H1 (cell line): ENCODE data around the gene ZFP91. TPM values are rescaled to one million over a fixed set of nuclear protein-coding genes. Genes with fewer than 3 reads are reported as not detected.

Experiments used
- CTCF ChIA-PET: fragments of 300-600 bp; sonication (Branson Sonifier 250); formaldehyde crosslinking; loops from one replicate; lab custom pipeline; 2021; ENCODE audit not compliant: partially characterized antibody; lab: Charles Lee
- POLR2A ChIA-PET: fragments of 300-600 bp; sonication (Branson Sonifier 250); formaldehyde crosslinking; loops from one replicate; lab custom pipeline; 2021; ENCODE audit warnings: inconsistent platforms; ENCODE audit not compliant: partially characterized antibody; lab: Charles Lee
- DNase-seq, 2 experiments: peaks; one replicate each; pipeline versions ENCODE4 v3.0.0 to v3.0.0-alpha.2; 2010 to 2022; ENCODE audit warnings: low spot score in 2 of 2, low read depth in 1 of 2, mixed read lengths in 1 of 2
- FAIRE-seq: peaks from 2 replicates; lab custom pipeline; 2011; peaks lifted over from hg19 to GRCh38; lab: Jason Lieb, UNC
- H2AFZ ChIP-seq: 2 replicates; pipeline ENCODE4 v1.8.1; 2012; ENCODE audit warnings: low read length, inconsistent platforms
- H2AK5ac ChIP-seq: 2 replicates; pipeline ENCODE4 v1.6.1; 2013; ENCODE audit warnings: low read depth, low read length
- H2BK120ac ChIP-seq: replicated peaks from 2 replicates; pipeline ENCODE3; 2013; ENCODE audit warnings: low read depth, low read length, inconsistent platforms
- H2BK12ac ChIP-seq: 2 replicates; pipeline ENCODE4 v1.6.1; 2013; ENCODE audit warnings: low read depth, low read length
- H2BK15ac ChIP-seq: 2 replicates; pipeline ENCODE4 v1.6.1; 2013; ENCODE audit warnings: low read length
- H2BK20ac ChIP-seq: 2 replicates; pipeline ENCODE4 v1.6.1; 2013; ENCODE audit warnings: low read length
- H2BK5ac ChIP-seq: 2 replicates; pipeline ENCODE4 v1.6.1; 2013; ENCODE audit warnings: low read depth, low read length
- H3K14ac ChIP-seq: 2 replicates; pipeline ENCODE4 v1.6.1; 2013; ENCODE audit warnings: inconsistent platforms; ENCODE audit not compliant: insufficient read length
- H3K18ac ChIP-seq: 2 replicates; pipeline ENCODE4 v1.6.1; 2013; ENCODE audit warnings: low read length; ENCODE audit errors: extremely low read depth
- H3K23ac ChIP-seq: 2 replicates; pipeline ENCODE4 v1.6.1; 2013; ENCODE audit warnings: inconsistent platforms; ENCODE audit not compliant: insufficient read length
- H3K23me2 ChIP-seq: 2 replicates; pipeline ENCODE4 v1.6.1; 2013; ENCODE audit warnings: low read depth, low read length
- H3K27ac ChIP-seq: 2 replicates; pipeline ENCODE4 v1.6.1; 2011; ENCODE audit warnings: low read depth, low read length, inconsistent platforms
- H3K27me3 ChIP-seq, 4 experiments: replicated peaks in 1 of 4; 1 replicate in 1 of 4; 2 replicates in 3 of 4; pipeline versions ENCODE4 v1.6.1 to v1.8.1; 2011 to 2013; ENCODE audit warnings: low read length in 3 of 4, mild to moderate bottlenecking in 3 of 4, inconsistent platforms in 2 of 4, mixed read lengths in 2 of 4, moderate library complexity in 1 of 4; ENCODE audit not compliant: control insufficient read depth in 3 of 4, insufficient read depth in 3 of 4; ENCODE audit errors: extremely low read depth in 1 of 4
- H3K36me3 ChIP-seq, 4 experiments: 2 replicates each; pipeline versions ENCODE4 v1.6.1 to v1.8.1; 2011 to 2013; ENCODE audit warnings: mild to moderate bottlenecking in 4 of 4, low read length in 3 of 4, moderate library complexity in 2 of 4, control low read depth in 1 of 4, inconsistent platforms in 1 of 4; ENCODE audit not compliant: insufficient read depth in 4 of 4, control insufficient read depth in 2 of 4
- H3K4ac ChIP-seq: replicated peaks from 2 replicates; pipeline ENCODE3; 2013; ENCODE audit warnings: low read length, low read depth, mixed read lengths, inconsistent platforms; ENCODE audit not compliant: insufficient read length
- H3K4me1 ChIP-seq, 4 experiments: replicated peaks in 1 of 4; 1 replicate in 1 of 4; 2 replicates in 3 of 4; pipeline versions ENCODE4 v1.6.1 to v1.8.1; 2011 to 2013; ENCODE audit warnings: low read length in 3 of 4, inconsistent platforms in 2 of 4, mixed read lengths in 1 of 4; ENCODE audit not compliant: insufficient read depth in 4 of 4, control insufficient read depth in 3 of 4
- H3K4me2 ChIP-seq, 2 experiments: 2 replicates each; pipeline versions ENCODE4 v1.6.1 to v1.8.1; 2011 to 2013; ENCODE audit warnings: low read depth in 2 of 2, low read length in 2 of 2, control low read depth in 1 of 2, inconsistent platforms in 1 of 2, mild to moderate bottlenecking in 1 of 2; ENCODE audit not compliant: insufficient read depth in 1 of 2
- H3K4me3 ChIP-seq, 4 experiments: fragments of 200-600, 300-600 bp in 1 of 4; sonication (generic), shearing (Covaris generic), sonication (Bioruptor Twin) in 1 of 4; 2 replicates each; pipeline versions ENCODE4 v1.5.1 to v1.8.1; 2011 to 2016; ENCODE audit warnings: low read length in 4 of 4, low read depth in 3 of 4, control low read depth in 2 of 4, inconsistent platforms in 2 of 4, mild to moderate bottlenecking in 2 of 4, mixed read lengths in 1 of 4, moderate library complexity in 1 of 4; ENCODE audit not compliant: insufficient read depth in 2 of 4; ENCODE audit errors: extremely low read depth in 1 of 4
- H3K56ac ChIP-seq: replicated peaks from 2 replicates; pipeline ENCODE3; 2013; ENCODE audit warnings: low read depth, mild to moderate bottlenecking, mixed read lengths, low read length, inconsistent platforms; ENCODE audit not compliant: insufficient read length
- H3K79me1 ChIP-seq: 2 replicates; pipeline ENCODE4 v1.6.1; 2013; ENCODE audit warnings: low read depth, low read length, control low read depth
- H3K79me2 ChIP-seq, 2 experiments: 2 replicates each; pipeline versions ENCODE4 v1.6.1 to v1.8.1; 2012 to 2013; ENCODE audit warnings: low read length in 2 of 2, mild to moderate bottlenecking in 2 of 2, inconsistent platforms in 1 of 2; ENCODE audit not compliant: insufficient read depth in 2 of 2, control insufficient read depth in 1 of 2
- H3K9ac ChIP-seq, 4 experiments: replicated peaks in 1 of 4; 1 replicate in 1 of 4; 2 replicates in 3 of 4; pipeline versions ENCODE4 v1.6.1 to v1.8.1; 2011 to 2013; ENCODE audit warnings: low read depth in 3 of 4, low read length in 3 of 4, control low read depth in 2 of 4, mild to moderate bottlenecking in 2 of 4, moderate library complexity in 2 of 4, inconsistent platforms in 1 of 4; ENCODE audit errors: extremely low read depth in 1 of 4
- H3K9me3 ChIP-seq, 2 experiments: 2 replicates each; pipeline versions ENCODE4 v1.6.1 to v1.8.1; 2012 to 2013; ENCODE audit warnings: mild to moderate bottlenecking in 2 of 2, moderate library complexity in 2 of 2, control low read depth in 1 of 2, inconsistent platforms in 1 of 2, low read depth in 1 of 2, low read length in 1 of 2, mixed read lengths in 1 of 2; ENCODE audit not compliant: insufficient read depth in 2 of 2
- H4K20me1 ChIP-seq, 2 experiments: replicated peaks in 1 of 2; 2 replicates each; pipeline versions ENCODE3 to v1.8.1; 2011 to 2013; ENCODE audit warnings: inconsistent platforms in 2 of 2, low read length in 2 of 2, mild to moderate bottlenecking in 1 of 2; ENCODE audit not compliant: insufficient read depth in 2 of 2, control insufficient read depth in 1 of 2
- H4K5ac ChIP-seq: 2 replicates; pipeline ENCODE4 v1.6.1; 2013; ENCODE audit warnings: low read length, low read depth, mixed read lengths, inconsistent platforms; ENCODE audit not compliant: insufficient read length
- H4K8ac ChIP-seq: 2 replicates; pipeline ENCODE4 v1.8.0; 2013; ENCODE audit warnings: mild to moderate bottlenecking, moderate library complexity, low read length, inconsistent platforms; ENCODE audit not compliant: insufficient read depth; ENCODE audit errors: extremely low read depth
- H4K91ac ChIP-seq: replicated peaks from 2 replicates; pipeline ENCODE3; 2013; ENCODE audit warnings: low read length, mixed read lengths, inconsistent platforms; ENCODE audit not compliant: insufficient read length
- CHD2 ChIP-seq: IDR thresholded peaks from 2 replicates; pipeline ENCODE4 v1.6.1; 2012; ENCODE audit warnings: low read length, improper control_type of control experiment
- RAD21 ChIP-seq, 2 experiments: IDR thresholded peaks in 1 of 2; conservative IDR thresholded peaks in 1 of 2; 2 replicates each; pipeline ENCODE4 v1.6.1; 2011; ENCODE audit warnings: low read depth in 2 of 2, low read length in 2 of 2, improper control_type of control experiment in 1 of 2, inconsistent platforms in 1 of 2, mild to moderate bottlenecking in 1 of 2, moderate library complexity in 1 of 2
- WGBS, 2 experiments: shearing (Covaris generic) in 1 of 2; methylation state at CpG; one replicate each; pipeline versions ENCODE4 v1.1.6 to v1.1.7; 2013 to 2015; ENCODE audit warnings: low lambda C conversion rate in 2 of 2, mixed read lengths in 2 of 2, inconsistent platforms in 1 of 2, low coverage in 1 of 2, missing lambda C conversion rate in 1 of 2; ENCODE audit not compliant: insufficient replicate concordance in 2 of 2, insufficient coverage in 1 of 2, insufficient read length in 1 of 2; ENCODE audit errors: extremely low coverage in 1 of 2, missing lambda C conversion rate in 1 of 2; 5-methylcytosine and 5-hydroxymethylcytosine counted together
- polyA plus RNA-seq, 7 experiments: library from polyadenylated mRNA; depleted of rRNA in 3 of 7; stranded (reverse) in 5 of 7; unstranded in 2 of 7; fragments of >200 nt in 5 of 7; fragments of 200-250 nt in 2 of 7; gene quantifications; 1 replicate in 5 of 7; 2 replicates in 1 of 7; 4 replicates in 1 of 7; pipeline versions ENCODE4 v1.2.1 to v1.2.3, GENCODE V29; 2011 to 2013; ENCODE audit warnings: missing spikeins in 2 of 7, mixed read lengths in 2 of 7
- total RNA-seq: library from RNA; stranded (reverse); fragmentation: NEBNext Ultra II Directional; extraction: Animal tissue kit (Norgen Biotek cat#: 25700); gene quantifications from 2 replicates; pipeline ENCODE4 v1.2.1, GENCODE V29; 2021

The ZFP91 gene
- total and polyA plus RNA-seq, 2 of the 8 experiments (the other 6 are each of a cell fraction or from before 2014, with no cell fraction given), result 10.7 to 29.0 TPM

DNA sequence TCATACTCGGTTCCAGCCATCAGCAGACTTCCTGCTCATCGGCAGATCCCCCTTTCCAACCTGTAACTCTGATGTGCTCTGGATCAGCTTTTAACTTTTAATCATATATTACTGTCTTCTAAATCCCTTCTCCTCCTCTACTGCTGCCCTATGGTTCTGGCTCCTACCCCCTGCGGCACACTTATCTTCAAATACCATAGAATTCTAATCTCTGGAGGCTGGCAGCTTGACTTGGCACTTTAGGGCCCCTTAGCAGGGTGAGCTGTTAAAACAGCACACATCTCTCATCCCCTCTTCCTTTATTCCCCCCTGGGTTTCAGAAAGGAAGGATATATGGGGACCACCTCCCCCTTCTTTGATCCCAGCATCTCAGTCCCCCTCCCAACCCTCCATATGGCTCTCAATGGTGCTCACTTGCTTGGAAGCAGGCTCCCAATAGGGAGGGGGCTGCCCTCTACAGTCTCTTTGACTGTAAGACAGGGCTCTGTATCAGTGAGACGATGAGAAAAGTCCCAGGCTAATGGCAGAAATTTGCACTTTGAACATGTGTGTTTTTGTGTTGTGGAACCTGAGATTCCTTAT is 39.2 kb downstream of the ZFP91 start:
- Histone ChIP-seq H2BK5ac (no peak overlapping the region), H3K56ac (no peak overlapping the region), H2AFZ (no peak overlapping the region), H4K8ac (no peak overlapping the region), H3K14ac (no peak overlapping the region), H3K79me2 (no peaks in the 10 kb centered on the region), H3K23ac (no peak overlapping the region), H2BK20ac (no peak overlapping the region), H3K4ac (no peak overlapping the region), H2AK5ac (no peak overlapping the region), H4K91ac (no peak overlapping the region), H2BK15ac (no peak overlapping the region), H3K79me1 (no peaks in the 10 kb centered on the region), H2BK120ac (no peak overlapping the region), H4K20me1 (peaks cover 0 to 3% of the 10 kb centered on the region in 2 experiments), H3K9me3 (no peaks in the 10 kb centered on the region), H3K27ac (no peak overlapping the region), H4K5ac (no peak overlapping the region), H3K27me3 (no peaks in the 10 kb centered on the region), H3K4me2 (no peak overlapping the region), H3K9ac (no peak overlapping the region), H3K18ac (no peak overlapping the region), H2BK12ac (no peak overlapping the region), H3K23me2 (no peaks in the 10 kb centered on the region), H3K36me3 (peaks cover 30 to 81% (median 64%) of the 10 kb centered on the region in 4 experiments), H3K4me1 (no peaks in the 10 kb centered on the region), H3K4me3 (no peak overlapping the region)
- POLR2A ChIA-PET, result interaction anchor here (0.7 to 0.8 kb wide), 2 partner anchors 12 to 335 kb away, joined by 3 to 4 read pairs; no protein-coding TSS in a partner anchor
- FAIRE-seq (no peak), DNase-seq (no peak)
- CTCF ChIA-PET, result interaction anchor here (0.8 to 1.9 kb wide), 8 partner anchors 10 to 51 kb away, joined by 3 to 10 read pairs (median 4); partner anchors contain the start of gene LPXN
- 90% methylated on average over 4 of the region's 4 CpGs; no CpG with 5 or more reads in 1 of the 2 experiments for WGBS, 2 experiments
- TF ChIP-seq RAD21 (IDR thresholded peaks at IDR 0.05 in 1 of 2, conservative IDR thresholded peaks at IDR 0.05 in 1 of 2; ENCODE audit: low read depth in 2 of 2, low read length in 2 of 2) (peak; percentile 11 to 25; a peak in 3 of 4 replicates), CHD2 (no peak)
